SK-N-MC (cell line): ENCODE data around the gene OBSCN.

Source experiments
- EZH2 ChIP-seq: fragments of 200-600 bp; sonication (generic); IDR thresholded peaks from one replicate; pipeline ENCODE4 v1.6.1; 2017; ENCODE audit warnings: antibody characterized with exemption
- POLR2AphosphoS5 ChIP-seq: IDR thresholded peaks from 2 replicates; pipeline ENCODE4 v1.6.1; 2012; ENCODE audit warnings: mild to moderate bottlenecking, low read depth, low read length, borderline replicate concordance

- TF ChIP-seq POLR2AphosphoS5, result no peak
- TF ChIP-seq EZH2, result no peak
Observed at GRCh38 chr1:228265167-228265566, 57.3 kb downstream of the OBSCN start.
